WTC11 (cell line): ENCODE measurements around the gene LAMC2. TPM values are rescaled to one million over a fixed set of nuclear protein-coding genes. Genes with fewer than 3 reads are reported as not detected.

ENCODE experiments used
- total RNA-seq: library from RNA; stranded (reverse); gene quantifications from 3 replicates; pipeline ENCODE4 v1.2.3, GENCODE V29; 2021

The LAMC2 gene
- total RNA-seq, 1 experiment from 2014 or later, result 7.9 TPM

Other genes with a start within 250 kb of the LAMC2 start
- not detected in 3 replicates for gene SHCBP1L, start 233.1 kb upstream of the LAMC2 start, total RNA-seq
- gene LAMC1, start 162.8 kb upstream of the LAMC2 start, total RNA-seq, result 133 to 162 TPM (median 135 TPM) in 3 replicates
- gene NMNAT2, start 232.1 kb downstream of the LAMC2 start, total RNA-seq, result 8.8 to 10.5 TPM (median 8.9 TPM) in 3 replicates